DND-41 (cell line): ENCODE results near the gene FAM184B.

ENCODE experiments used
- CTCF ChIP-seq: IDR thresholded peaks from 2 replicates; pipeline ENCODE4 v1.5.1; 2012; ENCODE audit warnings: borderline replicate concordance, low read length, moderate library complexity, mild to moderate bottlenecking; ENCODE audit not compliant: poor library complexity, severe bottlenecking; ENCODE audit errors: extremely low read depth
- EZH2 ChIP-seq: IDR thresholded peaks from 3 replicates; pipeline ENCODE4 v1.6.1; 2012; ENCODE audit warnings: borderline replicate concordance, low read depth, mild to moderate bottlenecking, moderate library complexity, low read length, inconsistent platforms; ENCODE audit not compliant: severe bottlenecking

GRCh38 chr4:17624821-17625220 lies 156.6 kb downstream of the FAM184B start:
- TF ChIP-seq CTCF: no peak
- no peak for TF ChIP-seq EZH2
